KMS-11 (cell line): ENCODE results near the gene CDC14B.

Experiments
- H2AFZ ChIP-seq: fragments of 200-600 bp; sonication (generic); 2 replicates; pipeline ENCODE4 v1.6.1; 2016; ENCODE audit warnings: antibody characterized with exemption, mixed run types, low read depth
- H3K27ac ChIP-seq: fragments of 200-600 bp; sonication (generic); 2 replicates; pipeline ENCODE4 v1.6.1; 2016; ENCODE audit warnings: mild to moderate bottlenecking, mixed run types
- H3K27me3 ChIP-seq: fragments of 200-600 bp; sonication (generic); 2 replicates; pipeline ENCODE4 v1.6.1; 2017; ENCODE audit warnings: mild to moderate bottlenecking, low read depth, mixed run types, moderate library complexity; ENCODE audit not compliant: insufficient read depth
- H3K36me3 ChIP-seq: fragments of 200-600 bp; sonication (generic); 2 replicates; pipeline ENCODE4 v1.6.1; 2017; ENCODE audit warnings: mild to moderate bottlenecking, mixed run types; ENCODE audit not compliant: insufficient read depth
- H3K4me1 ChIP-seq: fragments of 200-600 bp; sonication (generic); 2 replicates; pipeline ENCODE4 v1.6.1; 2016; ENCODE audit warnings: mild to moderate bottlenecking, low read depth, mixed run types; ENCODE audit not compliant: poor library complexity, severe bottlenecking
- H3K4me2 ChIP-seq: fragments of 200-600 bp; sonication (generic); 2 replicates; pipeline ENCODE4 v1.7.0; 2016; ENCODE audit warnings: mild to moderate bottlenecking, mixed run types
- H3K4me3 ChIP-seq: fragments of 200-600 bp; sonication (generic); IDR thresholded peaks from 2 replicates; pipeline ENCODE4 v1.6.1; 2017; ENCODE audit warnings: low read depth, low read length, mixed read lengths; ENCODE audit not compliant: insufficient read depth
- H3K79me2 ChIP-seq: fragments of 200-600 bp; sonication (generic); 2 replicates; pipeline ENCODE4 v1.6.1; 2016; ENCODE audit warnings: low read depth, mixed run types; ENCODE audit not compliant: insufficient read depth
- H3K9ac ChIP-seq: fragments of 200-600 bp; sonication (generic); 2 replicates; pipeline ENCODE4 v1.6.1; 2016; ENCODE audit warnings: mild to moderate bottlenecking, mixed run types
- H4K20me1 ChIP-seq: fragments of 200-600 bp; sonication (generic); 2 replicates; pipeline ENCODE4 v1.6.1; 2016; ENCODE audit warnings: mild to moderate bottlenecking, mixed run types; ENCODE audit not compliant: insufficient read depth
- TF ChIP-seq, protein P1 (sequence below): fragments of 200-600 bp; sonication (generic); conservative IDR thresholded peaks from 2 replicates; pipeline ENCODE4 v1.6.1; 2017; ENCODE audit warnings: low read depth, mild to moderate bottlenecking, antibody characterized with exemption, low read length, moderate library complexity, mixed read lengths

The CDC14B gene

DNA sequence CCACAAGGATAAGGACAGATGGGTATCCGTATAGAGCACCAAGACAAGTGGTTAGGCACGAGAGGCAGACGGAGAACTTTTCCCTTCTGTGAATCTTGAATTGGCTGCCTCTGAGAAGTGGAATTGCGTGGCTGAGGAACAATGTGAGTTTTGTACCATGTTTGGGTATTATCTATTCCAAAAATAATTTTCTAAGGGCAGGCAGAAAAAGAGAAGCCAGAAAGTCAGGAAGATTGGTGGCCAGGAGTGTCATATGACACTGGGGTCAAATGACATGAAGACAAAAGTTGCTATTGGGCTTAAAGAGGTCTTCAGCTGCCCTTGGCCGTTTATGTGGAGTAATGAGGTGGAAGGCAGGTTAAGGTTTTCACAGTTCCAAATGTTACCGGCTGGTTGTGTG is 155.2 kb downstream of the CDC14B start:
- H3K4me2 ChIP-seq: no peak overlapping the region
- no peaks in the 10 kb centered on the region for H3K79me2 ChIP-seq
- no peak overlapping the region for H3K9ac ChIP-seq
- H3K4me3 ChIP-seq: no peak overlapping the region
- H4K20me1 ChIP-seq: no peaks in the 10 kb centered on the region
- no peaks in the 10 kb centered on the region for H3K36me3 ChIP-seq
- H3K27me3 ChIP-seq: no peaks in the 10 kb centered on the region
- H3K4me1 ChIP-seq: no peaks in the 10 kb centered on the region
- TF ChIP-seq, protein P1, sequence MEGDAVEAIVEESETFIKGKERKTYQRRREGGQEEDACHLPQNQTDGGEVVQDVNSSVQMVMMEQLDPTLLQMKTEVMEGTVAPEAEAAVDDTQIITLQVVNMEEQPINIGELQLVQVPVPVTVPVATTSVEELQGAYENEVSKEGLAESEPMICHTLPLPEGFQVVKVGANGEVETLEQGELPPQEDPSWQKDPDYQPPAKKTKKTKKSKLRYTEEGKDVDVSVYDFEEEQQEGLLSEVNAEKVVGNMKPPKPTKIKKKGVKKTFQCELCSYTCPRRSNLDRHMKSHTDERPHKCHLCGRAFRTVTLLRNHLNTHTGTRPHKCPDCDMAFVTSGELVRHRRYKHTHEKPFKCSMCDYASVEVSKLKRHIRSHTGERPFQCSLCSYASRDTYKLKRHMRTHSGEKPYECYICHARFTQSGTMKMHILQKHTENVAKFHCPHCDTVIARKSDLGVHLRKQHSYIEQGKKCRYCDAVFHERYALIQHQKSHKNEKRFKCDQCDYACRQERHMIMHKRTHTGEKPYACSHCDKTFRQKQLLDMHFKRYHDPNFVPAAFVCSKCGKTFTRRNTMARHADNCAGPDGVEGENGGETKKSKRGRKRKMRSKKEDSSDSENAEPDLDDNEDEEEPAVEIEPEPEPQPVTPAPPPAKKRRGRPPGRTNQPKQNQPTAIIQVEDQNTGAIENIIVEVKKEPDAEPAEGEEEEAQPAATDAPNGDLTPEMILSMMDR: no peak
- H2AFZ ChIP-seq: no peak overlapping the region
- H3K27ac ChIP-seq: no peak overlapping the region

DNA sequence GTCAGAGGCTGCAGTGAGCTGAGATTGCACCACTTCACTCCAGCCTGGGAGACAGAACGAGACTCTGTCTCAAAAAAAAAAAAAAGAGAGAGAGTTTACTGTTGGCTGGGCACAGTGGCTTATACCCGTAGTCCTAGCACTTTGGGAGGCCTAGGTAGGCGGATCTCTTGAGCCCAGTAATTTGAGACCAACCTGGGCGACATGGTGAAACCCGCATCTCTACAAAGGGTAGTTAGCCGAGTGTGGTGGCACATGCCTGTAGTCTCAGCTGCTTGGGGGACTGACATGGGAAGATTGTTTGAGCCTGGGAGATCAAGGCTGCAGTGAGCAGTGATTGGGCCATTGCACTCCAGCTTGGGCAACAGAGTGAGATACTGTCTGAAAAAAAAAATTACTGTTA is 157.1 kb downstream of the CDC14B start:
- H4K20me1 ChIP-seq: no peaks in the 10 kb centered on the region
- no peak overlapping the region for H3K4me3 ChIP-seq
- H3K4me2 ChIP-seq: no peak overlapping the region
- H3K4me1 ChIP-seq: no peaks in the 10 kb centered on the region
- no peaks in the 10 kb centered on the region for H3K27me3 ChIP-seq
- no peaks in the 10 kb centered on the region for H3K79me2 ChIP-seq
- TF ChIP-seq, protein P1: no peak
- no peak overlapping the region for H2AFZ ChIP-seq
- no peak overlapping the region for H3K27ac ChIP-seq
- no peaks in the 10 kb centered on the region for H3K36me3 ChIP-seq
- H3K9ac ChIP-seq: no peak overlapping the region

DNA sequence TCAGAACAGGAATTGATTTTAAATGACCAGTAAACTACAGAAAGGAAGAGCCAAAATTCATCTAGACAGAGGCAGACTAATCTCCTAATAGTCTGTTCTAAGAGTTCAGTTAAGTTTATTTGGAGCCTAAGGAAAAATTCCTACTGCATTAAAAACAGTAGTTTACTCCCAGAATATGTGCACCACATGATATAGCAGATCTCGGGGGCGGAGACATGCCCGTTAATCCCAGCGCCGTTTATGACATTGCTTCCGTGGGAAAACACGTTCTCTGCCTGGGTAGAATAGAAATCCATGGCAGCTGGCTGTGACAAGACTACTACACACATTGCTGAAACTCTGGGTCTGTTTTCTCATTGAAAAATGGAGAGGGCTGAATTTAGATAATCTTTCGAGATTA is 158.3 kb downstream of the CDC14B start:
- TF ChIP-seq, protein P1: no peak
- H3K79me2 ChIP-seq: no peaks in the 10 kb centered on the region
- H3K4me1 ChIP-seq: no peaks in the 10 kb centered on the region
- H3K4me2 ChIP-seq: no peak overlapping the region
- H4K20me1 ChIP-seq: no peaks in the 10 kb centered on the region
- no peak overlapping the region for H3K9ac ChIP-seq
- H3K4me3 ChIP-seq: no peak overlapping the region
- H3K27me3 ChIP-seq: no peaks in the 10 kb centered on the region
- no peak overlapping the region for H2AFZ ChIP-seq
- H3K27ac ChIP-seq: no peak overlapping the region
- no peaks in the 10 kb centered on the region for H3K36me3 ChIP-seq

DNA sequence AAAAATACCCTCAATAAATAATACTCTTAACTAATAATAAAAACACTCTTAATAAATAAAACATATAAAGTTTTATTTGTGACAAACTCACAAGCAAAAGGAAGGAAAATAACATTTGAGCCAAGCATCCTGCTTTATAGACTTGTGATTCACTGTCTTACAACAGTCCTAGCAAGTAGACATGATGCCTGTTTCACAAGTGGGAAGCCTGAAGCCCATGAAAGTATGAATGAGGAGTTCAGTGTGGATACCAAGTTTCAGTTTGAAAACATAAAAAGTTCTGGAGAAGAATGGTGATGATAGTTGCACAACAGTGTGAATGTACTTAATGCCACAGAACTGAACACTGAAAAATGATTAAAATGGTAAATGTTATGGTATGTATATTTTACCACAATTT is 158.8 kb downstream of the CDC14B start:
- H3K4me2 ChIP-seq: no peak overlapping the region
- no peaks in the 10 kb centered on the region for H3K4me1 ChIP-seq
- no peaks in the 10 kb centered on the region for H3K36me3 ChIP-seq
- no peaks in the 10 kb centered on the region for H4K20me1 ChIP-seq
- no peak overlapping the region for H2AFZ ChIP-seq
- no peaks in the 10 kb centered on the region for H3K27me3 ChIP-seq
- H3K4me3 ChIP-seq: no peak overlapping the region
- TF ChIP-seq, protein P1: no peak
- no peaks in the 10 kb centered on the region for H3K79me2 ChIP-seq
- no peak overlapping the region for H3K9ac ChIP-seq
- no peak overlapping the region for H3K27ac ChIP-seq
